ENCODE data around the gene FCMR.

Gene FCMR

GRCh38 chr1:206957639-206958038, 35.9 kb upstream of the FCMR start:
- TF ChIP-seq CTCF (IDR thresholded peaks at IDR 0.05; ENCODE audit: low read depth, low read length, poor library complexity, severe bottlenecking) (no peak), EZH2phosphoT487 (IDR thresholded peaks at IDR 0.05; ENCODE audit: borderline replicate concordance, low read length) (no peak)
- Histone ChIP-seq H3K9me2 (replicated peaks; ENCODE audit: control insufficient read depth, low read length) (no peaks in the 10 kb centered on the region), H3K4me1 (ENCODE audit: control insufficient read depth, low read length) (no peaks in the 10 kb centered on the region), H3F3A (ENCODE audit: control insufficient read depth, insufficient read depth) (no peaks in the 10 kb centered on the region), H4K20me1 (ENCODE audit: control insufficient read depth, insufficient read depth, low read depth, low read length) (no peaks in the 10 kb centered on the region), H3K4me3 (ENCODE audit: low read length) (no peak overlapping the region), H3K79me2 (ENCODE audit: control insufficient read depth, low read length) (no peaks in the 10 kb centered on the region), H3K4me2 (ENCODE audit: low read length) (no peak overlapping the region), H3K36me3 (ENCODE audit: control insufficient read depth, low read length) (no peaks in the 10 kb centered on the region), H3K27ac (ENCODE audit: low read depth, low read length) (no peak overlapping the region), H3K27me3 (ENCODE audit: control insufficient read depth, low read length) (peaks cover 19% of the 10 kb centered on the region), H3K9me3 (ENCODE audit: control insufficient read depth, insufficient read depth, low read length) (no peaks in the 10 kb centered on the region)

GRCh38 chr1:206955476-206956451, 34.0 kb upstream of the FCMR start:
- Histone ChIP-seq H3K4me3 (ENCODE audit: low read length) (no peak overlapping the region), H3K9me2 (replicated peaks; ENCODE audit: control insufficient read depth, low read length) (no peaks in the 10 kb centered on the region), H3K27me3 (ENCODE audit: control insufficient read depth, low read length) (peaks cover 22% of the 10 kb centered on the region), H3F3A (ENCODE audit: control insufficient read depth, insufficient read depth) (no peaks in the 10 kb centered on the region), H3K79me2 (ENCODE audit: control insufficient read depth, low read length) (no peaks in the 10 kb centered on the region), H3K9me3 (ENCODE audit: control insufficient read depth, insufficient read depth, low read length) (no peaks in the 10 kb centered on the region), H3K4me2 (ENCODE audit: low read length) (no peak overlapping the region), H3K36me3 (ENCODE audit: control insufficient read depth, low read length) (no peaks in the 10 kb centered on the region), H3K27ac (ENCODE audit: low read depth, low read length) (no peak overlapping the region), H3K4me1 (ENCODE audit: control insufficient read depth, low read length) (no peaks in the 10 kb centered on the region), H4K20me1 (ENCODE audit: control insufficient read depth, insufficient read depth, low read depth, low read length) (no peaks in the 10 kb centered on the region)
- no peak for TF ChIP-seq CTCF (IDR thresholded peaks at IDR 0.05; ENCODE audit: low read depth, low read length, poor library complexity, severe bottlenecking)
- TF ChIP-seq EZH2phosphoT487 (IDR thresholded peaks at IDR 0.05; ENCODE audit: borderline replicate concordance, low read length) = no peak

DNA sequence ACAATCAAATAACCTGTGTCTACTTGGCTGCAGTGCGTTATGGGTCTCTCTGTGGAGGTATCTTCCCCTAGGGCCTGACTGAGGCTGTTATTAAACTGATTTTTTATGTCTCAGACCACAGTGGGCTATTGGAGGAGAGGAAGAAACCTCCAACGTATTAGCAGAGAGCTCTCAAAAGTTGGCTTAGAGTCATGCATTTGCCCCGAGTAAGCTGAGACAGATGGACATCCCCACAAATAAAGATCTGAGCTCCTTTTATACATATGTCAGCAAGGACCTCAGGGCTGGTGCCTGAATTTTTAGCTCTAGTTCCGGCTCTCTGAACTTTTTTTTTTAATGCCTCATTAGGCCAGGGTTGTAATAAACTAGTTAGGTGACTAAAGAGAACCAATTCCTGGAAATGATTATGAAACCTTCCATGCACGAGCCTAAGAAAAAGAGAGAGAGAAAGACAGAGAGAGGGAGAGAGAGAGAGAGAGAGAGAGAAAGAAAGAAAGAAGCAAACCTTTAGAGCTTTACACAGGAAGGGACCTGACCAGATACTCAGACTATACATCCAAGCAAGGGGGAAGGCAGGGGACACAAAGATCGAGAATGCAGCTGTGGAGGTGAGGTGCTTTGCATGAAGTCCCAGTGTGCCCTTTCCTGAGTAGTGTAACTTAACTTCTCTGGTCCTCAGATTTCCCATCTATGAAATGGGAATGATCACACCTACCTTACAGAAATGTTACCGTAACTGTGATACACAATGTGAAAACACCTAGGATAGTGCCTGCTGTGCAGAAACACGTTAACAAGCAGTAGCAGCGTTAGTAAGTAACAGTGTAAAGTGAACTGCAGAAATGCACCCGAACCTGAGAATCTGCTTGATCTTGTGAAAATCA, 33.0 kb upstream of the FCMR start:
- peaks cover 25% of the 10 kb centered on the region for H3K27me3 ChIP-seq (ENCODE audit: control insufficient read depth, low read length)
- H3K4me3 ChIP-seq (ENCODE audit: low read length) = no peak overlapping the region
- no peaks in the 10 kb centered on the region; the same call in 1 of the 2 replicates for H3K9me3 ChIP-seq (ENCODE audit: control insufficient read depth, insufficient read depth, low read length)
- H3K4me2 ChIP-seq (ENCODE audit: low read length) = no peak overlapping the region
- TF ChIP-seq EZH2phosphoT487 (IDR thresholded peaks at IDR 0.05; ENCODE audit: borderline replicate concordance, low read length) = no peak
- TF ChIP-seq CTCF (IDR thresholded peaks at IDR 0.05; ENCODE audit: low read depth, low read length, poor library complexity, severe bottlenecking) = no peak
- no peaks in the 10 kb centered on the region for H3F3A ChIP-seq (ENCODE audit: control insufficient read depth, insufficient read depth)
- no peaks in the 10 kb centered on the region for H3K4me1 ChIP-seq (ENCODE audit: control insufficient read depth, low read length)
- no peaks in the 10 kb centered on the region for H3K9me2 ChIP-seq (replicated peaks; ENCODE audit: control insufficient read depth, low read length)
- no peaks in the 10 kb centered on the region for H3K36me3 ChIP-seq (ENCODE audit: control insufficient read depth, low read length)
- no peak overlapping the region for H3K27ac ChIP-seq (ENCODE audit: low read depth, low read length)
- H4K20me1 ChIP-seq (ENCODE audit: control insufficient read depth, insufficient read depth, low read depth, low read length) = no peaks in the 10 kb centered on the region
- no peaks in the 10 kb centered on the region for H3K79me2 ChIP-seq (ENCODE audit: control insufficient read depth, low read length)

Measured in DOHH2 (cell line).